Keratinocyte (primary cell): ENCODE measurements around the gene SUSD4. TPM values are rescaled to one million over a fixed set of nuclear protein-coding genes. Genes with fewer than 3 reads are reported as not detected.

Source experiments
- DNase-seq: peaks from one replicate; pipeline ENCODE4 v3.0.0-alpha.2; 2011; ENCODE audit warnings: low read depth, missing footprints, low spot score
- FAIRE-seq: peaks from 2 replicates; lab custom pipeline; 2011; peaks lifted over from hg19 to GRCh38; lab: Jason Lieb, UNC
- H2AFZ ChIP-seq: 2 replicates; pipeline ENCODE4 v1.6.0; 2012; ENCODE audit warnings: low read length, control low read depth, inconsistent platforms; ENCODE audit not compliant: control insufficient read depth
- H3K27ac ChIP-seq: 2 replicates; pipeline ENCODE4 v1.5.1; 2011; ENCODE audit warnings: low read length; ENCODE audit not compliant: control insufficient read depth, insufficient read depth
- H3K27me3 ChIP-seq: 3 replicates; pipeline ENCODE4 v1.6.0; 2011; ENCODE audit warnings: low read length; ENCODE audit not compliant: control insufficient read depth, insufficient read depth; ENCODE audit errors: extremely low read depth
- H3K36me3 ChIP-seq, 2 experiments: 2 replicates in 1 of 2; 3 replicates in 1 of 2; pipeline ENCODE4 v1.5.1; 2011; ENCODE audit warnings: low read length in 2 of 2, mild to moderate bottlenecking in 1 of 2; ENCODE audit not compliant: control insufficient read depth in 2 of 2, insufficient read depth in 2 of 2; ENCODE audit errors: extremely low read depth in 1 of 2
- H3K4me1 ChIP-seq: 3 replicates; pipeline ENCODE4 v1.5.1; 2011; ENCODE audit warnings: low read length; ENCODE audit not compliant: control insufficient read depth, insufficient read depth; ENCODE audit errors: extremely low read depth
- H3K4me2 ChIP-seq: 3 replicates; pipeline ENCODE4 v1.6.0; 2011; ENCODE audit warnings: low read depth, low read length; ENCODE audit not compliant: control insufficient read depth, insufficient read depth; ENCODE audit errors: extremely low read depth
- H3K4me3 ChIP-seq, 3 experiments: fragments of 200-600 bp in 1 of 3; sonication (generic) in 1 of 3; 2 replicates in 2 of 3; 3 replicates in 1 of 3; pipeline ENCODE4 v1.5.1; 2011 to 2016; ENCODE audit warnings: low read length in 3 of 3, mild to moderate bottlenecking in 3 of 3, control low read depth in 2 of 3, inconsistent platforms in 1 of 3, low read depth in 1 of 3, mixed read lengths in 1 of 3, mixed run types in 1 of 3, moderate library complexity in 1 of 3; ENCODE audit not compliant: control insufficient read depth in 2 of 3, insufficient read depth in 2 of 3; ENCODE audit errors: extremely low read depth in 1 of 3
- H3K79me2 ChIP-seq: 2 replicates; pipeline ENCODE4 v1.6.0; 2012; ENCODE audit warnings: low read length; ENCODE audit not compliant: control insufficient read depth, insufficient read depth
- H3K9ac ChIP-seq: 3 replicates; pipeline ENCODE4 v1.6.0; 2011; ENCODE audit warnings: low read length; ENCODE audit not compliant: control insufficient read depth, insufficient read depth; ENCODE audit errors: extremely low read depth
- H3K9me1 ChIP-seq: 3 replicates; pipeline ENCODE4 v1.6.0; 2011; ENCODE audit warnings: low read length; ENCODE audit not compliant: control insufficient read depth, insufficient read depth; ENCODE audit errors: extremely low read depth
- H3K9me3 ChIP-seq: 2 replicates; pipeline ENCODE4 v1.5.1; 2012; ENCODE audit warnings: low read depth, low read length; ENCODE audit not compliant: control insufficient read depth
- H4K20me1 ChIP-seq: 3 replicates; pipeline ENCODE4 v1.6.0; 2011; ENCODE audit warnings: low read length; ENCODE audit not compliant: control insufficient read depth, insufficient read depth; ENCODE audit errors: extremely low read depth
- CTCF ChIP-seq, 3 experiments: IDR thresholded peaks in 1 of 3; conservative IDR thresholded peaks in 1 of 3; optimal IDR thresholded peaks in 1 of 3; 2 replicates in 2 of 3; 3 replicates in 1 of 3; pipeline versions ENCODE3 to v1.5.1; 2011; ENCODE audit warnings: low read length in 3 of 3, mild to moderate bottlenecking in 3 of 3, moderate library complexity in 2 of 3, control low read depth in 1 of 3, inconsistent platforms in 1 of 3; ENCODE audit not compliant: insufficient read depth in 2 of 3; ENCODE audit errors: extremely low read depth in 1 of 3
- EZH2 ChIP-seq: IDR thresholded peaks from one replicate; pipeline ENCODE4 v1.6.1; 2012; ENCODE audit warnings: inconsistent platforms, mild to moderate bottlenecking, low read length, moderate library complexity
- dilution Hi-C: fragments of 300-500 bp; cut with MboI; formaldehyde crosslinking; loops from one replicate; pipeline ENCODE4 v1.7.0; 2020; ENCODE audit warnings: low sequenced_read_pairs; ENCODE audit not compliant: extremely low pct_ligation_motif_present
- polyA plus RNA-seq, 5 experiments: library from polyadenylated mRNA; depleted of rRNA in 3 of 5; stranded (reverse) in 3 of 5; stranded (forward) in 1 of 5; unstranded in 1 of 5; fragments of >200 nt; gene quantifications; 1 replicate in 1 of 5; 2 replicates in 3 of 5; 3 replicates in 1 of 5; pipeline versions ENCODE4 v1.2.1 to v1.2.3, GENCODE V29; 2011 to 2012; ENCODE audit warnings: missing spikeins in 2 of 5, low read depth in 1 of 5, low replicate concordance in 1 of 5

SUSD4 gene
- polyA plus RNA-seq, 1 donor (not counting 4 experiments of a cell fraction or from before 2014, with no cell fraction given), result 1.6 TPM

DNA sequence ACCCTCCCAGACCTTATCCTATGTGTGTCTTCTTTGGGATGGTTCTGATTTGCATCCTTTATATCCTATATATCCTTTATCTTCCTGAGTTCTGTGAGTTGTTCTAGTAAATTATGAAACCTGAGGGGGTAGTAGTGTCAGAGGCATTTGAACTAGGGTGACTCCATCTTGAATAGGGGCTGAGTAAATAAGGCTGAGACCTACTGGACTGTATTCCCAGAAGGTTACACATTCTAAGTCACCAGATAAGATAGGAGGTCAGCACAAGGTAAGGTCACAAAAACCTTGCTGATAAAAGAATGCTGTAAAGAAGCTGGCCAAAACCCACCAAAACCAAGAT lies 50.6 kb downstream of the SUSD4 start:
- Histone ChIP-seq H2AFZ (no peak overlapping the region), H3K4me2 (no peak overlapping the region), H3K36me3 (no peaks in the 10 kb centered on the region), H4K20me1 (no peaks in the 10 kb centered on the region), H3K27me3 (peaks cover 3% of the 10 kb centered on the region), H3K79me2 (no peaks in the 10 kb centered on the region), H3K9me3 (no peaks in the 10 kb centered on the region), H3K9me1 (no peaks in the 10 kb centered on the region), H3K9ac (no peak overlapping the region), H3K4me1 (no peaks in the 10 kb centered on the region), H3K27ac (no peak overlapping the region), H3K4me3 (no peak overlapping the region)
- DNase-seq (no peak), FAIRE-seq (no peak)
- TF ChIP-seq CTCF (optimal IDR thresholded peaks at IDR 0.05 in 1 of 3, IDR thresholded peaks at IDR 0.05 in 1 of 3, conservative IDR thresholded peaks at IDR 0.05 in 1 of 3; ENCODE audit: extremely low read depth in 1 of 3, insufficient read depth in 2 of 3, low read length in 3 of 3) (no peak), EZH2 (no peak)
- dilution Hi-C loops, result no loop called here

GRCh38 chr1:223312705-223313414 lies 51.1 kb downstream of the SUSD4 start:
- DNase-seq, result no peak
- H3K27me3 ChIP-seq, result peaks cover 3% of the 10 kb centered on the region
- no peak for TF ChIP-seq EZH2
- TF ChIP-seq CTCF (optimal IDR thresholded peaks at IDR 0.05 in 1 of 3, IDR thresholded peaks at IDR 0.05 in 1 of 3, conservative IDR thresholded peaks at IDR 0.05 in 1 of 3; ENCODE audit: extremely low read depth in 1 of 3, insufficient read depth in 2 of 3, low read length in 3 of 3), result no peak
- no peak overlapping the region for H3K9ac ChIP-seq
- no peaks in the 10 kb centered on the region for H3K4me1 ChIP-seq
- H3K4me3 ChIP-seq, result no peak overlapping the region
- no peaks in the 10 kb centered on the region for H3K36me3 ChIP-seq
- H3K27ac ChIP-seq, result no peak overlapping the region
- H4K20me1 ChIP-seq, result no peaks in the 10 kb centered on the region
- dilution Hi-C loops, result no loop called here
- FAIRE-seq, result no peak
- no peaks in the 10 kb centered on the region for H3K9me1 ChIP-seq
- H3K9me3 ChIP-seq, result no peaks in the 10 kb centered on the region
- no peak overlapping the region for H2AFZ ChIP-seq
- H3K79me2 ChIP-seq, result no peaks in the 10 kb centered on the region
- H3K4me2 ChIP-seq, result no peak overlapping the region
